DND-41 (cell line): ENCODE measurements around the gene NFATC2.

Experiments
- EZH2 ChIP-seq: IDR thresholded peaks from 3 replicates; pipeline ENCODE4 v1.6.1; 2012; ENCODE audit warnings: borderline replicate concordance, low read depth, mild to moderate bottlenecking, moderate library complexity, low read length, inconsistent platforms; ENCODE audit not compliant: severe bottlenecking
- TF ChIP-seq, protein P1 (sequence below): IDR thresholded peaks from 2 replicates; pipeline ENCODE4 v1.5.1; 2012; ENCODE audit warnings: borderline replicate concordance, low read length, moderate library complexity, mild to moderate bottlenecking; ENCODE audit not compliant: poor library complexity, severe bottlenecking; ENCODE audit errors: extremely low read depth

DNA sequence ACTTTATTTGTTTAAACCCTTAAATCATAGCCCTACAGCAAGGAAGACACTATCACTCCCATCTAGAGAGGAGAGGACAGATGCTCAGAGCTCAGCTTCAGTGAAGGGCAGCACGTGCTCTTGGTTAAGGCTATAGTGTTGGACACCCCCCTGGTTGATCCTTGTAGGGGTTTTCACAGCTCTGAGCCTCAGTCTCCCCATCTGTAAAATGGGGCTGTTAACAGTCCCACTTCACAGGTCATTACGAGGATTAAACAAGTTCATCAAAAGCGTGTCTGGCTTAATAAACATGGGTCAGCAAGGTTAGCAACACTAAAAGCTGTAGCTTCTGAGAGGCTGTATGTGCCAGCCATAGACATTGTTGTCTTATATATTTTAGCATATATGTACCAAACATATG lies 82.4 kb downstream of the NFATC2 start:
- TF ChIP-seq, protein P1, sequence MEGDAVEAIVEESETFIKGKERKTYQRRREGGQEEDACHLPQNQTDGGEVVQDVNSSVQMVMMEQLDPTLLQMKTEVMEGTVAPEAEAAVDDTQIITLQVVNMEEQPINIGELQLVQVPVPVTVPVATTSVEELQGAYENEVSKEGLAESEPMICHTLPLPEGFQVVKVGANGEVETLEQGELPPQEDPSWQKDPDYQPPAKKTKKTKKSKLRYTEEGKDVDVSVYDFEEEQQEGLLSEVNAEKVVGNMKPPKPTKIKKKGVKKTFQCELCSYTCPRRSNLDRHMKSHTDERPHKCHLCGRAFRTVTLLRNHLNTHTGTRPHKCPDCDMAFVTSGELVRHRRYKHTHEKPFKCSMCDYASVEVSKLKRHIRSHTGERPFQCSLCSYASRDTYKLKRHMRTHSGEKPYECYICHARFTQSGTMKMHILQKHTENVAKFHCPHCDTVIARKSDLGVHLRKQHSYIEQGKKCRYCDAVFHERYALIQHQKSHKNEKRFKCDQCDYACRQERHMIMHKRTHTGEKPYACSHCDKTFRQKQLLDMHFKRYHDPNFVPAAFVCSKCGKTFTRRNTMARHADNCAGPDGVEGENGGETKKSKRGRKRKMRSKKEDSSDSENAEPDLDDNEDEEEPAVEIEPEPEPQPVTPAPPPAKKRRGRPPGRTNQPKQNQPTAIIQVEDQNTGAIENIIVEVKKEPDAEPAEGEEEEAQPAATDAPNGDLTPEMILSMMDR = no peak
- no peak for TF ChIP-seq EZH2
